Natural killer cell (primary cell): ENCODE data around the gene UNCX. TPM values are rescaled to one million over a fixed set of nuclear protein-coding genes. Genes with fewer than 3 reads are reported as not detected.

Experiments used
- ATAC-seq, 3 donors: fragments of 150-1000 bp in 2 of 3; fragments of 200-7000 bp in 1 of 3; cut with Tn5 transposase; 1 replicate in 1 of 3; 2 replicates in 2 of 3; pipeline ENCODE4 v1.10.0; 2021; ENCODE audit warnings: mild to moderate bottlenecking in 2 of 3, moderate library complexity in 2 of 3
- DNase-seq, 2 donors: peaks; one replicate each; pipeline versions ENCODE4 v3.0.0 to v3.0.0-alpha.2; 2013 to 2021; ENCODE audit warnings: mixed read lengths in 1 of 2
- H3K27ac ChIP-seq: one replicate; pipeline ENCODE4 v1.5.1; 2013; ENCODE audit warnings: mild to moderate bottlenecking, low read length
- H3K27me3 ChIP-seq: one replicate; pipeline ENCODE4 v1.6.1; 2013; ENCODE audit warnings: low read length; ENCODE audit not compliant: control insufficient read depth, insufficient read depth
- H3K36me3 ChIP-seq: one replicate; pipeline ENCODE4 v1.6.1; 2013; ENCODE audit warnings: low read length; ENCODE audit not compliant: control insufficient read depth, insufficient read depth
- H3K4me1 ChIP-seq: one replicate; pipeline ENCODE4 v1.6.1; 2013; ENCODE audit warnings: low read length; ENCODE audit not compliant: control insufficient read depth, insufficient read depth
- H3K4me3 ChIP-seq: one replicate; pipeline ENCODE4 v1.5.1; 2013; ENCODE audit warnings: low read length
- H3K9me3 ChIP-seq: one replicate; pipeline ENCODE4 v1.6.1; 2013; ENCODE audit warnings: low read length; ENCODE audit not compliant: control insufficient read depth, insufficient read depth
- H3K27ac Mint-ChIP-seq, 2 donors: one replicate each; pipeline ENCODE4 v1.8.0; 2022; ENCODE audit warnings: mild to moderate bottlenecking in 2 of 2, mixed read lengths in 2 of 2, moderate library complexity in 1 of 2
- H3K27me3 Mint-ChIP-seq, 2 donors: one replicate each; pipeline ENCODE4 v1.8.0; 2022; ENCODE audit warnings: low read depth in 2 of 2, mixed read lengths in 2 of 2
- H3K36me3 Mint-ChIP-seq: one replicate; pipeline ENCODE4 v1.8.0; 2022; ENCODE audit warnings: mixed read lengths
- H3K4me1 Mint-ChIP-seq, 2 donors: one replicate each; pipeline ENCODE4 v1.8.0; 2022; ENCODE audit warnings: mixed read lengths in 2 of 2
- H3K4me3 Mint-ChIP-seq: one replicate; pipeline ENCODE4 v1.8.0; 2022; ENCODE audit warnings: mild to moderate bottlenecking, moderate library complexity, mixed read lengths
- H3K9me3 Mint-ChIP-seq, 2 donors: one replicate each; pipeline ENCODE4 v1.8.0; 2022; ENCODE audit warnings: mixed read lengths in 2 of 2
- CTCF ChIP-seq: fragments of 200-600 bp; IDR thresholded peaks from one replicate; pipeline ENCODE4 v1.8.0; 2022; ENCODE audit warnings: antibody characterized with exemption
- WGBS: methylation state at CpG from one replicate; pipeline ENCODE4 v1.1.7; 2013; ENCODE audit warnings: missing lambda C conversion rate; ENCODE audit not compliant: insufficient coverage; 5-methylcytosine and 5-hydroxymethylcytosine counted together
- intact Hi-C: fragments of 100-400 bp; cut with micrococcal nuclease; formaldehyde crosslinking; loops from one replicate; pipeline ENCODE4 v1.14.2; 2022
- total RNA-seq, 4 donors: library from RNA; stranded (reverse); fragments of 120-200 nt in 1 of 4; gene quantifications; one replicate each; pipeline versions ENCODE4 v1.2.3 to v1.2.4, GENCODE V29; 2013 to 2022

Gene UNCX
- total RNA-seq, 3 donors from 2014 or later (not counting 1 experiment from before 2014, with no cell fraction given): not detected

GRCh38 chr7:1248916-1249581, 16.4 kb downstream of the UNCX start:
- Histone ChIP-seq H3K4me3 (no peak overlapping the region), H3K27me3 (peaks cover 41% of the 10 kb centered on the region), H3K27ac (no peak overlapping the region), H3K4me1 (peaks cover 8% of the 10 kb centered on the region), H3K9me3 (no peaks in the 10 kb centered on the region), H3K36me3 (no peaks in the 10 kb centered on the region)
- ATAC-seq: no peak
- Mint-ChIP-seq H3K4me3 (no peak overlapping the region), H3K27me3 (peaks cover 44 to 59% of the 10 kb centered on the region in 2 donors), H3K4me1 (peaks cover 4 to 17% of the 10 kb centered on the region in 2 donors), H3K36me3 (no peaks in the 10 kb centered on the region), H3K9me3 (no peaks in the 10 kb centered on the region), H3K27ac (no peak overlapping the region)
- WGBS: 10% methylated on average over 15 of the region's 26 CpGs
- no peak for DNase-seq
- intact Hi-C loops: loop anchor here (10.0 kb wide), 1 partner anchor 1276 kb away; no protein-coding TSS in a partner anchor
- TF ChIP-seq CTCF: no peak

GRCh38 chr7:1249731-1250130, 17.1 kb downstream of the UNCX start:
- Mint-ChIP-seq H3K27me3 (peaks cover 43 to 57% of the 10 kb centered on the region in 2 donors), H3K9me3 (no peaks in the 10 kb centered on the region), H3K36me3 (no peaks in the 10 kb centered on the region), H3K4me3 (no peak overlapping the region), H3K27ac (no peak overlapping the region), H3K4me1 (peaks cover 4 to 17% of the 10 kb centered on the region in 2 donors)
- DNase-seq (no peak), ATAC-seq (peak in 1 of 3 donors; percentile 3)
- H3K9me3 ChIP-seq: no peaks in the 10 kb centered on the region
- no peaks in the 10 kb centered on the region for H3K36me3 ChIP-seq
- H3K4me3 ChIP-seq: no peak overlapping the region
- H3K4me1 ChIP-seq: peaks cover 8% of the 10 kb centered on the region
- H3K27me3 ChIP-seq: peaks cover 35% of the 10 kb centered on the region
- TF ChIP-seq CTCF: no peak
- WGBS: 7% methylated on average over 14 of the region's 14 CpGs
- H3K27ac ChIP-seq: no peak overlapping the region
- intact Hi-C loops: loop anchor here (10.0 kb wide), 1 partner anchor 1275 kb away; no protein-coding TSS in a partner anchor

GRCh38 chr7:1250901-1251300, 18.2 kb downstream of the UNCX start:
- WGBS: 89% methylated on average over 8 of the region's 8 CpGs
- Mint-ChIP-seq H3K9me3 (no peaks in the 10 kb centered on the region), H3K27ac (no peak overlapping the region), H3K4me3 (no peak overlapping the region), H3K36me3 (no peaks in the 10 kb centered on the region), H3K27me3 (peaks cover 33 to 45% of the 10 kb centered on the region in 2 donors), H3K4me1 (peaks cover 4 to 16% of the 10 kb centered on the region in 2 donors)
- H3K4me1 ChIP-seq: peaks cover 8% of the 10 kb centered on the region
- ATAC-seq: no peak
- intact Hi-C loops: no loop called here
- no peak for DNase-seq
- no peak for TF ChIP-seq CTCF
- H3K4me3 ChIP-seq: no peak overlapping the region
- no peaks in the 10 kb centered on the region for H3K9me3 ChIP-seq
- peaks cover 24% of the 10 kb centered on the region for H3K27me3 ChIP-seq
- no peak overlapping the region for H3K27ac ChIP-seq
- H3K36me3 ChIP-seq: no peaks in the 10 kb centered on the region
